Left ventricle myocardium inferior (tissue), 1 donor: ENCODE data around the gene PNPLA8. TPM values are rescaled to one million over a fixed set of nuclear protein-coding genes. Genes with fewer than 3 reads are reported as not detected.

Experiments used
- DNase-seq: peaks from one replicate; pipeline ENCODE4 v3.0.0-alpha.2; 2020
- H3K27ac ChIP-seq: fragments of 200-600 bp; replicated peaks from 2 replicates; pipeline ENCODE4 v1.8.0; 2021
- H3K27me3 ChIP-seq: fragments of 200-600 bp; 2 replicates; pipeline ENCODE4 v1.8.0; 2021; ENCODE audit warnings: low read depth
- H3K36me3 ChIP-seq: fragments of 200-600 bp; 2 replicates; pipeline ENCODE4 v1.8.0; 2021
- H3K4me1 ChIP-seq: fragments of 200-600 bp; 2 replicates; pipeline ENCODE4 v1.8.0; 2021
- H3K4me3 ChIP-seq: fragments of 200-600 bp; 2 replicates; pipeline ENCODE4 v1.8.0; 2021; ENCODE audit warnings: mild to moderate bottlenecking, moderate library complexity
- H3K9me3 ChIP-seq: fragments of 200-600 bp; replicated peaks from 2 replicates; pipeline ENCODE4 v1.8.0; 2021
- intact Hi-C: fragments of 100-400 bp; cut with micrococcal nuclease; formaldehyde crosslinking; loops from one replicate; pipeline ENCODE4 v1.11.0; 2022
- total RNA-seq: library from RNA; stranded (reverse); fragmentation: NEBNext Ultra II Directional; extraction: Animal tissue kit (Norgen Biotek cat#: 25700); gene quantifications from one replicate; pipeline ENCODE4 v1.2.1, GENCODE V29; 2021
- TF ChIP-seq, protein P1 (sequence below): fragments of 200-600 bp; IDR thresholded peaks from 2 replicates; pipeline ENCODE4 v1.8.0; 2021; ENCODE audit warnings: antibody characterized with exemption, mild to moderate bottlenecking, borderline replicate concordance
- donor health status: DM: no; HTN: yes; CAD: no; lungs with severe emphysema.

PNPLA8 gene
- total RNA-seq, 1 donor from 2014 or later: 32.4 TPM

GRCh38 chr7:108450160-108450559, 75.8 kb downstream of the PNPLA8 start:
- H3K27me3 ChIP-seq: peaks cover 70% of the 10 kb centered on the region
- intact Hi-C loops: no loop called here
- no peak overlapping the region for H3K4me3 ChIP-seq
- peaks cover 7% of the 10 kb centered on the region for H3K4me1 ChIP-seq
- H3K27ac ChIP-seq: no peak overlapping the region
- H3K36me3 ChIP-seq: no peaks in the 10 kb centered on the region
- TF ChIP-seq, protein P1, sequence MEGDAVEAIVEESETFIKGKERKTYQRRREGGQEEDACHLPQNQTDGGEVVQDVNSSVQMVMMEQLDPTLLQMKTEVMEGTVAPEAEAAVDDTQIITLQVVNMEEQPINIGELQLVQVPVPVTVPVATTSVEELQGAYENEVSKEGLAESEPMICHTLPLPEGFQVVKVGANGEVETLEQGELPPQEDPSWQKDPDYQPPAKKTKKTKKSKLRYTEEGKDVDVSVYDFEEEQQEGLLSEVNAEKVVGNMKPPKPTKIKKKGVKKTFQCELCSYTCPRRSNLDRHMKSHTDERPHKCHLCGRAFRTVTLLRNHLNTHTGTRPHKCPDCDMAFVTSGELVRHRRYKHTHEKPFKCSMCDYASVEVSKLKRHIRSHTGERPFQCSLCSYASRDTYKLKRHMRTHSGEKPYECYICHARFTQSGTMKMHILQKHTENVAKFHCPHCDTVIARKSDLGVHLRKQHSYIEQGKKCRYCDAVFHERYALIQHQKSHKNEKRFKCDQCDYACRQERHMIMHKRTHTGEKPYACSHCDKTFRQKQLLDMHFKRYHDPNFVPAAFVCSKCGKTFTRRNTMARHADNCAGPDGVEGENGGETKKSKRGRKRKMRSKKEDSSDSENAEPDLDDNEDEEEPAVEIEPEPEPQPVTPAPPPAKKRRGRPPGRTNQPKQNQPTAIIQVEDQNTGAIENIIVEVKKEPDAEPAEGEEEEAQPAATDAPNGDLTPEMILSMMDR: no peak
- no peaks in the 10 kb centered on the region for H3K9me3 ChIP-seq
- DNase-seq: no peak

DNA sequence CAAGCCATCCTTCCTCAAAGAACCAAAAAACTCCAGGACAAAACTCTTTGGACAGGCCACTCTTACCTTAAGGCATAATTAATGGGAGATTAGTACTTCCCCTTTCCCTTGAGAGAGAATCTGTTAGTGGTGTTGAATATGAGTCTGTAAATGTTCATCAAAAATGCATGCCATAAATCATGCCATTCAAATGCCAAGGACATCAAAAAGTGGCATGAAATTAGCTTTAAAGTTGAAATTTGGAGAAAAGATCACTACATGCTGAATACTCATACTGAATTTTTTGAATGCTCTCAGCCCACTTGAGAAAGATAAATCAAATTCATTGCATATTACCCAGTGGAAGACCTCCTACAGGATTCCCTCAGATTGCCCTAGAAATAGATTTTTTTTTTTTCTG, 76.4 kb downstream of the PNPLA8 start:
- H3K27me3 ChIP-seq: peaks cover 64% of the 10 kb centered on the region
- no peaks in the 10 kb centered on the region for H3K9me3 ChIP-seq
- DNase-seq: no peak
- no peaks in the 10 kb centered on the region for H3K36me3 ChIP-seq
- H3K4me1 ChIP-seq: peaks cover 1% of the 10 kb centered on the region
- intact Hi-C loops: no loop called here
- no peak overlapping the region for H3K4me3 ChIP-seq
- TF ChIP-seq, protein P1: no peak
- no peak overlapping the region for H3K27ac ChIP-seq

DNA sequence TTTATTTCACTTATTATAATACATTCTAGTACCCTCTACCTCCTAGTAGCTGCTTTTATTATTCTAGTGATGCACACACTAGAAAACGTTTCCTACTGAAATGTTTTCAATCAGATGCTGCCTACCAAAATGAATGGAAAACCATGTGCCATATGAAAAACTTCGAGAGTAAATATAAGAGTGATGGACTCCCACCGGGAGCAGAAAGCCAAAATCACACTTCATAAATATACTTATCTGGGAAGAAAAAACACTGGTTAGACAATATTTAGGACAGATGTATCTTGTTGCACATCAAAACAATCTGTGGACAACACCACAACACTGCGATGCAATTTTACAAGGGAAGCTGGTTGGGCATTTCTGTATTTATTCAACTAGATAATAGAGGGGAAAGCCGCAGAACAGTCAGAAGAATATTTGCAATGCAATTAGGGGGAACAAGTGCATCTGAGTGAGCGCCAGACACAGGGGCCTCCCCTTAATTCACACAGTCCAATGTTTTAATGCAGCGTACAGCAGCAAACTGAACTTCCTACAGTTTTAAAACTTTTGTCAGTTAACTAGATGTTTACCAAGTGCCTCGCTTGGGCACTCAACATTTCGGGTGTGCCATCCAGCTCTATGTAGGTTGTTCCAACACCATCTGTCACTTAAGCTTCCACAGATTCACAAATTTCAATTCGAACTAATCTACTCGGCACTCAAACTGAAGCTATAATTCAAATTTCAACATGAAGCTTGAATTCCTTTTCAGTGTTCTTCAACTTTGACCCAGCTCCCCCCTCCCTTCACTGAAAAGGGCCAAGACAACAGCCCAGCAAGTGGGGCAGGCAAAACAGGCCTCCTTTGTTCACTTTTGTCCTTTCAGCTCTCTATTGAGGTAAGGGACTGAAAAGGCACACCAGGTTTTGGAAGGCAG, 77.1 kb downstream of the PNPLA8 start:
- no peaks in the 10 kb centered on the region for H3K9me3 ChIP-seq
- peaks cover 57% of the 10 kb centered on the region for H3K27me3 ChIP-seq
- no peak for DNase-seq
- TF ChIP-seq, protein P1: no peak
- H3K4me1 ChIP-seq: no peaks in the 10 kb centered on the region
- H3K4me3 ChIP-seq: no peak overlapping the region
- intact Hi-C loops: no loop called here
- H3K27ac ChIP-seq: no peak overlapping the region
- no peaks in the 10 kb centered on the region for H3K36me3 ChIP-seq

DNA sequence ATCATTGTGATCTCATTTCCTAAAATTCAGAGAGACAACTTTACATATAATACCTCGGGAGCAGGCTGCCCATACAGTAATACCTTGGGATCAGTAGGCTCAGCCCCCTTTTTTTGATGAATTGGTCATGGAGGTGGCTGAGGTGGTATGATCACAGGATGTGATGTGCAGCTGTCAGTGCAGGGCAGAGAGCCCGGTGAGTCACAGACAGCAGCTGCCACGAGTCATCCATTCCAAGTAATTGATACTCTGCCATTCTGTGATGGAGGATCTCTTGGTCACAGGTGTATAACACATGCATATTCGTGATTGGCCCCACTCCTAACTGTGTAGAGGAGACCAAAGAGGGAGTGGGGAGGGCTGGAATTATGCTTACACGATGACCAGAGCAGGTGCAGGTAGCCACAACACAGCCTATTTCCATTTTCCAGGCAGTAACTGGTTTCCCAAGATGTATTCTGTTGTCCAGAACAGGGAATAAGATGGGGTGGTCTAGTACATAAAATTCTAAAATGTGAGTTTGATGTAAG, 83.8 kb downstream of the PNPLA8 start:
- intact Hi-C loops: no loop called here
- TF ChIP-seq, protein P1: no peak
- no peak for DNase-seq
- Histone ChIP-seq H3K36me3 (no peaks in the 10 kb centered on the region), H3K9me3 (no peaks in the 10 kb centered on the region), H3K27ac (no peak overlapping the region), H3K4me3 (no peak overlapping the region), H3K4me1 (no peaks in the 10 kb centered on the region), H3K27me3 (peaks cover 6% of the 10 kb centered on the region)

GRCh38 chr7:108441392-108441955, 84.5 kb downstream of the PNPLA8 start:
- Histone ChIP-seq H3K9me3 (no peaks in the 10 kb centered on the region), H3K36me3 (no peaks in the 10 kb centered on the region), H3K4me1 (no peaks in the 10 kb centered on the region), H3K27ac (no peak overlapping the region), H3K27me3 (peaks cover 5% of the 10 kb centered on the region), H3K4me3 (no peak overlapping the region)
- TF ChIP-seq, protein P1: no peak
- intact Hi-C loops: no loop called here
- no peak for DNase-seq
